B cell (primary cell): Measurements from ENCODE around the gene LCN15. TPM values are rescaled to one million over a fixed set of nuclear protein-coding genes. Genes with fewer than 3 reads are reported as not detected.

Experiments
- ATAC-seq: fragments of 200-7000 bp; cut with Tn5 transposase; one replicate; pipeline ENCODE4 v1.10.0; 2021; ENCODE audit warnings: low read depth, mild to moderate bottlenecking, moderate number of reproducible peaks, moderate library complexity
- CTCF ChIA-PET: fragments of 350-600 bp; sonication (Branson Sonifier 250); formaldehyde crosslinking; loops from one replicate; lab custom pipeline; 2021; ENCODE audit warnings: antibody characterized with exemption, inconsistent platforms; lab: Charles Lee
- POLR2A ChIA-PET: fragments of 350-600 bp; sonication (Branson Sonifier 250); formaldehyde crosslinking; loops from one replicate; lab custom pipeline; 2021; ENCODE audit warnings: antibody characterized with exemption; lab: Charles Lee
- DNase-seq: peaks from one replicate; pipeline ENCODE4 v3.0.0; 2013
- H2AFZ ChIP-seq: 2 replicates; pipeline ENCODE4 v1.6.1; 2012; ENCODE audit warnings: mild to moderate bottlenecking, low read depth, low read length; ENCODE audit not compliant: insufficient read depth, poor library complexity, severe bottlenecking
- H3K27ac ChIP-seq, 2 donors: 1 replicate in 1 of 2; 2 replicates in 1 of 2; pipeline ENCODE4 v1.5.1; 2012 to 2013; ENCODE audit warnings: low read length in 2 of 2, mild to moderate bottlenecking in 2 of 2, moderate library complexity in 1 of 2
- H3K27me3 ChIP-seq, 4 experiments: fragments of 200-600 bp in 1 of 4; sonication (generic) in 1 of 4; replicated peaks in 1 of 4; 1 replicate in 2 of 4; 2 replicates in 2 of 4; pipeline versions ENCODE4 v1.6.1 to v1.7.0; 2013 to 2016; ENCODE audit warnings: low read length in 3 of 4, mild to moderate bottlenecking in 2 of 4, mixed read lengths in 1 of 4, moderate library complexity in 1 of 4; ENCODE audit not compliant: insufficient read depth in 4 of 4, control insufficient read depth in 3 of 4; ENCODE audit errors: control extremely low read depth in 1 of 4
- H3K36me3 ChIP-seq, 2 experiments: replicated peaks in 1 of 2; 1 replicate in 1 of 2; 2 replicates in 1 of 2; pipeline versions ENCODE4 v1.6.1 to v1.7.1; 2013; ENCODE audit warnings: low read length in 1 of 2; ENCODE audit not compliant: insufficient read depth in 2 of 2, control insufficient read depth in 1 of 2; ENCODE audit errors: control extremely low read depth in 1 of 2, extremely low read depth in 1 of 2
- H3K4me1 ChIP-seq, 2 donors: fragments of 200-600 bp in 1 of 2; sonication (generic) in 1 of 2; 1 replicate in 1 of 2; 2 replicates in 1 of 2; pipeline versions ENCODE4 v1.5.1 to v1.6.1; 2013 to 2017; ENCODE audit warnings: low read length in 2 of 2; ENCODE audit not compliant: control insufficient read depth in 2 of 2, insufficient read depth in 2 of 2
- H3K4me2 ChIP-seq: replicated peaks from 2 replicates; pipeline ENCODE3; 2012; ENCODE audit warnings: mild to moderate bottlenecking, low read depth, low read length; ENCODE audit not compliant: poor library complexity, severe bottlenecking
- H3K4me3 ChIP-seq, 5 experiments: fragments of 200-600 bp in 1 of 5; sonication (generic) in 1 of 5; 1 replicate in 3 of 5; 2 replicates in 2 of 5; pipeline versions ENCODE4 v1.5.1 to v1.7.0; 2011 to 2016; ENCODE audit warnings: low read length in 4 of 5, mild to moderate bottlenecking in 4 of 5, low read depth in 2 of 5, control low read depth in 1 of 5, moderate library complexity in 1 of 5; ENCODE audit not compliant: insufficient read depth in 1 of 5; ENCODE audit errors: control extremely low read depth in 1 of 5, extremely low read depth in 1 of 5
- H3K79me2 ChIP-seq: fragments of 200-600 bp; sonication (generic); one replicate; pipeline ENCODE4 v1.6.0; 2016; ENCODE audit warnings: low read length; ENCODE audit not compliant: control insufficient read depth, insufficient read depth
- H3K9ac ChIP-seq: fragments of 200-600 bp; sonication (generic); 2 replicates; pipeline ENCODE4 v1.6.1; 2017; ENCODE audit warnings: mild to moderate bottlenecking, low read length, moderate library complexity
- H3K9me3 ChIP-seq, 3 donors: one replicate each; pipeline versions ENCODE4 v1.6.1 to v1.7.1; 2013; ENCODE audit warnings: low read length in 2 of 3; ENCODE audit not compliant: control insufficient read depth in 2 of 3, insufficient read depth in 1 of 3; ENCODE audit errors: control extremely low read depth in 1 of 3
- H4K20me1 ChIP-seq: 2 replicates; pipeline ENCODE4 v1.6.0; 2012; ENCODE audit warnings: mild to moderate bottlenecking, low read length; ENCODE audit not compliant: insufficient read depth, control insufficient read depth, poor library complexity, severe bottlenecking
- H3K27ac Mint-ChIP-seq: one replicate; pipeline ENCODE4 v1.8.0; 2021; ENCODE audit warnings: mixed read lengths
- H3K27me3 Mint-ChIP-seq: one replicate; pipeline ENCODE4 v1.8.0; 2021; ENCODE audit warnings: mixed read lengths
- H3K4me1 Mint-ChIP-seq: one replicate; pipeline ENCODE4 v1.8.0; 2021; ENCODE audit warnings: mixed read lengths
- H3K4me3 Mint-ChIP-seq: one replicate; pipeline ENCODE4 v1.8.0; 2021; ENCODE audit warnings: mixed read lengths
- H3K9me3 Mint-ChIP-seq: one replicate; pipeline ENCODE4 v1.8.0; 2022; ENCODE audit warnings: mixed read lengths; ENCODE audit not compliant: insufficient read depth
- CTCF ChIP-seq: fragments of 200-600 bp; IDR thresholded peaks from one replicate; pipeline ENCODE4 v1.8.0; 2022; ENCODE audit warnings: antibody characterized with exemption, mild to moderate bottlenecking
- EZH2 ChIP-seq: IDR thresholded peaks from 2 replicates; pipeline ENCODE4 v1.6.1; 2012; ENCODE audit warnings: borderline replicate concordance, low read depth, mild to moderate bottlenecking, moderate library complexity, low read length; ENCODE audit not compliant: insufficient read depth, poor library complexity, severe bottlenecking
- WGBS: methylation state at CpG from one replicate; pipeline ENCODE4 v1.1.5; 2013; ENCODE audit warnings: missing lambda C conversion rate; ENCODE audit not compliant: insufficient coverage; 5-methylcytosine and 5-hydroxymethylcytosine counted together
- intact Hi-C: fragments of 100-400 bp; cut with micrococcal nuclease; formaldehyde crosslinking; loops from one replicate; pipeline ENCODE4 v1.10.0; 2022
- polyA plus RNA-seq: library from polyadenylated mRNA; depleted of rRNA; stranded (reverse); fragments of >200 nt; gene quantifications from 2 replicates; pipeline ENCODE4 v1.2.3, GENCODE V29; 2012
- total RNA-seq, 2 donors: library from RNA; stranded (reverse); fragments of 120-200 nt in 1 of 2; gene quantifications; 1 replicate in 1 of 2; 2 replicates in 1 of 2; pipeline versions ENCODE4 v1.2.3 to v1.2.4, GENCODE V29; 2013 to 2022

Gene LCN15
- total and polyA plus RNA-seq, 2 donors (not counting 1 experiment from before 2014, with no cell fraction given), result not detected

- no peak overlapping the region for H3K4me3 ChIP-seq
- no peak overlapping the region for H3K9ac ChIP-seq
- H3K27ac ChIP-seq, result no peak overlapping the region
- Mint-ChIP-seq H3K9me3 (peaks cover 2% of the 10 kb centered on the region), H3K4me3 (no peak overlapping the region), H3K27me3 (no peaks in the 10 kb centered on the region), H3K27ac (peak overlapping the region; percentile 96), H3K4me1 (peaks cover 68% of the 10 kb centered on the region)
- no peaks in the 10 kb centered on the region for H3K27me3 ChIP-seq
- no peak for ATAC-seq
- intact Hi-C loops, result no loop called here
- H2AFZ ChIP-seq, result no peak overlapping the region
- H3K4me2 ChIP-seq, result no peak overlapping the region
- H3K9me3 ChIP-seq, result peaks cover 4 to 19% (median 15%) of the 10 kb centered on the region in 3 donors
- no peaks in the 10 kb centered on the region for H3K36me3 ChIP-seq
- DNase-seq, result no peak
- ChIA-PET CTCF (interaction anchor here (0.6 to 4.3 kb wide), 3 partner anchors 10 to 45 kb away, joined by 4 to 47 read pairs (median 25); partner anchors contain the start of gene LCN8), POLR2A (interaction anchor here (0.5 to 5.9 kb wide), 3 partner anchors 19 to 47 kb away, joined by 4 to 60 read pairs (median 4); no protein-coding TSS in a partner anchor)
- WGBS, result 67% methylated on average over 19 of the region's 22 CpGs
- TF ChIP-seq EZH2 (no peak), CTCF (no peak)
- H3K4me1 ChIP-seq, result peaks cover 41 to 65% of the 10 kb centered on the region in 2 donors
- H4K20me1 ChIP-seq, result no peaks in the 10 kb centered on the region
- peaks cover 10% of the 10 kb centered on the region for H3K79me2 ChIP-seq
Observed at GRCh38 chr9:136747161-136748060, 16.9 kb downstream of the LCN15 start.

GRCh38 chr9:136746621-136747020 lies 17.7 kb downstream of the LCN15 start:
- H3K79me2 ChIP-seq, result peaks cover 18% of the 10 kb centered on the region
- ATAC-seq (no peak), DNase-seq (no peak)
- WGBS, result 88% methylated on average over 11 of the region's 18 CpGs
- no peak overlapping the region for H3K4me3 ChIP-seq
- no peak overlapping the region for H3K4me2 ChIP-seq
- no peak overlapping the region for H3K27ac ChIP-seq
- H3K9ac ChIP-seq, result no peak overlapping the region
- TF ChIP-seq CTCF (no peak), EZH2 (no peak)
- Mint-ChIP-seq H3K9me3 (no peaks in the 10 kb centered on the region), H3K4me1 (peaks cover 70% of the 10 kb centered on the region), H3K27me3 (no peaks in the 10 kb centered on the region), H3K4me3 (no peak overlapping the region), H3K27ac (peak overlapping the region; percentile 81)
- peaks cover 41 to 73% of the 10 kb centered on the region in 2 donors for H3K4me1 ChIP-seq
- intact Hi-C loops, result no loop called here
- H3K36me3 ChIP-seq, result no peaks in the 10 kb centered on the region
- ChIA-PET POLR2A (interaction anchor here (0.9 to 5.9 kb wide), 2 partner anchors 18 to 19 kb away, joined by 5 to 60 read pairs; no protein-coding TSS in a partner anchor), CTCF (interaction anchor here (1.6 kb wide), 1 partner anchor 11 kb away, joined by 5 read pairs; the partner anchor contains the start of gene LCN8)
- H2AFZ ChIP-seq, result no peak overlapping the region
- H3K27me3 ChIP-seq, result no peaks in the 10 kb centered on the region
- no peaks in the 10 kb centered on the region for H4K20me1 ChIP-seq
- peaks cover 4 to 12% (median 7%) of the 10 kb centered on the region in 3 donors for H3K9me3 ChIP-seq
